ENCODE results near the gene SPAG7.

Gene SPAG7

DNA sequence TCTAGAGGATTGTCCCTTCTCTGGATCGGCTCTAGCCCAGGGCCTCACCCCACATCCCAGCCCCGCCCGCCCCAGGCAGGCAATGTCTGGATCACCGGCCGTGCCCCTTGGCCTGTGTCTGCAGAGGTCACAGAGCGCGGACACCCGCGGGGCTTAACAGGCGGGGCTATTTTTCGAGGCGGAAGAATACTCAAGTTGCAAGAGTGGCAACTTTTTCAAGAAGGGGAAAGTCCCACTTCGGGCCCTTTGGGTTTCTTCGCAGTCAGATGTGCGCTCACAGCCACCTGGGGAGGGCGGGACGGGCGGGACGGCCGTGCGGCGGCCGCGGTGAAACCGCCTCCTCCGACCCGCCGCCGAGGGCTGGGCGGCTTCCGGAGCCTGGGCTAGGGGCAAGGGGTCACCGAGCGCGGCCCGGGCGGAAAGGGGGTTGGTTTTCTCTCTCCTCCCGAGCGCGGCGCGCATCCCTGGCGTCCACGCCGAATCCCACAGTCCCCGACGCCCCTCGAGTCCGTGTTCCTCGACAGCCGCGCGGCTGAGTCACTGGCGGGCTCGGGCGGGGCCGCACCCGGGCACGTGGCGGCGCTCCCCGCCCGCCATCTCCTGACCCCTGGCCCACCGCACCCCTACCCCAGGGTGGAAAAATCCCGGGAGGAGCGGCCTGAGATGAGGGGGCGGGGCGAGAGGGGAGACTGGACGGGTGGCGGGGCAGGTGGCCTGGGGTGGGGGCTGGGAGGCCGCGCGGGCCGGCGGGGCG lies 18.1 kb downstream of the SPAG7 start:
- peak; percentile 49 to 80 for DNase-seq

DNA sequence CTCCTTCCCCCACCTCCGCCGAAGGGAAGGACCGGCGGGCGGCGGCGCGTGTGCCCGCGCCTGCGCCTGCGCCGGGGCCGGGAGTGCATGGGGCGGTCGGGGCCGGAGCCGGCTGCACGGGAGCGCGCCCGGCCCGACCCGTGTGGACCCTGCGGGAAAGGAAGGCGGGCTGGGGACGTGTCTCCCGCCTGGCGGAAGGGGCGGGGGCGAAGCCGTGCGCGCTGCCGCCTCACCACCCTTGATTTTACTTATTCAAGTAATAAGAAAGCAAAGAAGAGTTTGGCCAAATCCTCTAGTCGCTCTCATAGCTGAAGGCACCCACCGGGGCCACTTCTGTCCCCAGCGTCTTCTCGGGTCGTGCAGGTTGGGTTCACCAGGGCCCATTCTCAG lies 18.7 kb downstream of the SPAG7 start:
- DNase-seq = peak; percentile 40 to 85

DNA sequence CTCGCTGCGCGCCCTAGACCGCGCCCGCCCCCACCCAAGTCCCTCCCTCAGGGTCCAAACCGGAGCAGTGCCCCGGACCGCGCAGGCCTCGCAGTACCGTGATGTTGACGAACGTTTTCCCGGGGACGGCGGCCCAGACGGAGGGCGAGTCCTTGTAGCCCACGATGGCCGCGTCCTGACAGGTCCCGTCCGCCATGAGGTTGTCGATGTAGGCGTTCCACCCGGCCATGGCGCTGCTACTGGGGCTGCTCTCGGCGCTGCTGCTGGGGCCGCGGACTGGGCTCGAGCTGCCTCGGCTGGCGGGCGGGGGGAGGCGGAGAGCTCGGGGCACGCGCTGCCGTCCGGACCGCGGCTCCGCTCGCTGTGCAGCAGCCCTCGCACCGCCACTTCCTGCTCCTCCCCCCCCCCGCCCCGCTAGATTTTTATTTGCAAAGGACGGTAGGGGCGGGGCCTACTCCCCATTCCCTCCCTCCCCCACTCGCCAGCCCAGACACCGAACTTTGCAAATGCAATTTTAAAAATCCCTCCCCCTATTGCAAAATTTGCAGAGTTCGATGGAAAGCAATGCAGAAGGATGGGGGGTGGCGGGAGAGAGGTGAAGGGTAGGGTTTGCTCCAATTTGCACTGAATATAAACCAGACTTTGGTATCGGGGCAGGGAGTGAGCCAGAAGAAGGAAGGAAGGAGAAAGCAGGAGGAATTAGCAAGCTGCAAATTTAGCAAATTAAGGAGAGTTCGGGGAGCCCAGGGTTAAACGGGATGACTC lies 19.3 kb downstream of the SPAG7 start, which contains the start of gene PFN1:
Gene PFN1, minus strand, starts transcription at position 365 of the 765 bp plus-strand sequence. Its CDS starts 136 bp downstream, at position 229.
- DNase-seq = peak; percentile 69 to 85

DNA sequence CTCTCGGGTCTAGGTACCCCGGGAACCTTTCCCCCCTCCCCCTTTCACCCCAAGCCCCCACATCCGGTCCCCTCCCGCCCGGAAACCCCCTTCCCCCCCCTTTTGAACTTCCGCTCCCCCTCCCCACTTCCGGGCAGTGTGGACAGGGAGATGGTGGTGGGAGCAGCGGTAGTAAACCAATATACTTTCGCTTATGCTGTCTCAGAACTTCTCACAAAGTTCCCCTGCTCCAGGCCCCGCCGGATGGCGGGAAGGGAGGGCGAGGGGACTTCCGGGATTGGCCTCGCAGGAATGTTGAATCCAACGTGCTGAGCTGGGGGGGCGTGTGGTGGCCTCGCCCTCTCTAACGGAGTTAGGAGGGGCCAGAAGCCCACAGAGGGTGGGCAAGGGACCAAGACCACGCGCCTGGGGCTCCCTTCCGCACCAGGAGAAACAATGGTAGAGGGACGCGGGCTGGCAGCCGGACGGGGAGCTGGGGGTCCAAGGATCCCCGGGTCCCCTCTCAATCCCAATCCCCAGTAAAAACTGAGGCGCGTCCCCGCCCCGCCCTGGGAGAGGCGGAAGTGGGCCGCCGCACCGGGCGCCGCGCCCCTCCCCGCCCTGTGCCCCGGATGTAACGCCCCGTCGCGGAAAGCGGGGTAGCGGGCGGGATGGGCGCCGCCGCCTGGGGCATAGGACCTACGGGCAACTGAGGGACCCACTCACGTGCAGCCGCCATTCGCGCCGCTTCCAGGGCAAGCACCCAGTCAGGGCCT lies 20.0 kb downstream of the SPAG7 start:
- peak; percentile 27 to 59 for DNase-seq

DNA sequence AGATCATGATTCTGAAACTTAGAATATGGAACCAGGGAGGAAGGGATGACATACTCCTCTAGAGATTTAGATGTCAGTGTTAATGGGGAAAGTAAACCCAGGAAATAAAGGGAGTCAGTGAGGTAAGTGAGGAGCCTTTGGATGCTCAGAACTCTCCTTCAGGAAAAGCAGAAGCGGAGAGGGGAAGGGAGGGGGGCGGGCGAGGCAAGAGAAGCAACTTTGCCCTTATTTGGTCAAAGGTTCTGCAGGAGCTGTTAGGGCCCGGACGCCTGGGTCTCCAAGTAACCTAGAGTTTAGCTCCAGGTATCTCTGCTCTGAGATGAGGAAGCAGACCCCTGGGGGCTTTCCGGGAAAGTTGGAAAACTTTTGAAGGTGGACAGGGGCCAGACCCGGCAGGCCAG lies 20.6 kb downstream of the SPAG7 start:
- DNase-seq = peak in 1 of 2 experiments; percentile 50

GRCh38 chr17:4946312-4946976 lies 21.2 kb downstream of the SPAG7 start:
- DNase-seq = no peak

DNA sequence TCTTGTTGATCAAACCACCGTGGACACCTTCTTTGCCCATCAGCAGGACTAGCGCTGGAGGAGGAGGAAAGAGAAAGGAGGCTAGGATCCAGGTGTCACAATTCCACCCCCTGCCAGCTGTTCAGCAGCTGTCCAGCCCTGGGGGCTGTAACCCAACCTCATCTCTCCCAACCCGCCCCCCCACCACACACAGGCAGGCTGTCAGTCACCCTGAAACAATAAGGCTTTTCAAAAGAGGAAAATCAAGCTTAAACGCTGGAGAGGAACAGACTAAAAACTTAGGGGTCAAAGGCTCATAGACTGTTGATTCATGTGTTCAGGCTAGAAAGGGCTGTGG lies 21.7 kb downstream of the SPAG7 start:
- DNase-seq = no peak

GRCh38 chr17:4945176-4945943 lies 22.3 kb downstream of the SPAG7 start:
- DNase-seq = peak; percentile 72 to 84

DNA sequence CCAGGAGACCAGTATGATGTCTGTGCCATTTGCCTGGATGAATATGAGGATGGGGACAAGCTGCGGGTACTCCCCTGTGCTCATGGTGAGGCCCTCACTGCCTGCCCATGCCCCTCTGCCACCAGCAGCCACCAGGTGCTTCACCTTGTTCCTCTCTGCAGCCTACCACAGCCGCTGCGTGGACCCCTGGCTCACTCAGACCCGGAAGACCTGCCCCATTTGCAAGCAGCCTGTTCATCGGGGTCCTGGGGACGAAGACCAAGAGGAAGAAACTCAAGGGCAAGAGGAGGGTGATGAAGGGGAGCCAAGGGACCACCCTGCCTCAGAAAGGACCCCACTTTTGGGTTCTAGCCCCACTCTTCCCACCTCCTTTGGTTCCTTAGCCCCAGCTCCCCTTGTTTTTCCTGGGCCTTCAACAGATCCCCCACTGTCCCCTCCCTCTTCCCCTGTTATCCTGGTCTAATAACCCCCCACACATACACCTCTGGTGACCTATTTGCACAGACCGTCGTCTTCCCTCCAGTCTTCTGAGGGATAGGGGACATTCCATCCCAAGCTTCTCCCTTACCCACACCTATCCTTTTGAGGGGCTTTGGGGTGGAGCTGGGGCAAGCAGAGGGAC lies 23.0 kb downstream of the SPAG7 start:
- DNase-seq = no peak

GRCh38 chr17:4944163-4944553 lies 23.5 kb downstream of the SPAG7 start:
- DNase-seq = no peak

- no peak for DNase-seq
These were observed 24.7 kb downstream of the SPAG7 start for GRCh38 chr17:4942760-4943508.

DNA sequence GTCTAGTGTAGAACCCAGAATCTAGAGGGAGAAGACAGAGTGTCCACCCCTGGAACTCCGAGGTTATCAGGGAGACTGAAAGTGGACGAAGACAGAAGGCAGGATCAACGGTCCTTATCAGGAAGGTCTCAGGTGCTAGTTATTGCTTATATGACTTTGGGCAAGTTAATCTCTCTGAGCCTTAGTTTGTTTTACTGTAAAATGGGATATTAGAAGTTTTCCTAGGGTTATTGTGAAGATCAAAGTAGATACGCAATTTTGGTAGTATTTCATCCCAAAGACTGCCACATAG lies 26.4 kb downstream of the SPAG7 start:
- no peak for DNase-seq

GRCh38 chr17:4940555-4941318 lies 26.9 kb downstream of the SPAG7 start:
- DNase-seq = peak in 1 of 2 experiments; percentile 86

DNA sequence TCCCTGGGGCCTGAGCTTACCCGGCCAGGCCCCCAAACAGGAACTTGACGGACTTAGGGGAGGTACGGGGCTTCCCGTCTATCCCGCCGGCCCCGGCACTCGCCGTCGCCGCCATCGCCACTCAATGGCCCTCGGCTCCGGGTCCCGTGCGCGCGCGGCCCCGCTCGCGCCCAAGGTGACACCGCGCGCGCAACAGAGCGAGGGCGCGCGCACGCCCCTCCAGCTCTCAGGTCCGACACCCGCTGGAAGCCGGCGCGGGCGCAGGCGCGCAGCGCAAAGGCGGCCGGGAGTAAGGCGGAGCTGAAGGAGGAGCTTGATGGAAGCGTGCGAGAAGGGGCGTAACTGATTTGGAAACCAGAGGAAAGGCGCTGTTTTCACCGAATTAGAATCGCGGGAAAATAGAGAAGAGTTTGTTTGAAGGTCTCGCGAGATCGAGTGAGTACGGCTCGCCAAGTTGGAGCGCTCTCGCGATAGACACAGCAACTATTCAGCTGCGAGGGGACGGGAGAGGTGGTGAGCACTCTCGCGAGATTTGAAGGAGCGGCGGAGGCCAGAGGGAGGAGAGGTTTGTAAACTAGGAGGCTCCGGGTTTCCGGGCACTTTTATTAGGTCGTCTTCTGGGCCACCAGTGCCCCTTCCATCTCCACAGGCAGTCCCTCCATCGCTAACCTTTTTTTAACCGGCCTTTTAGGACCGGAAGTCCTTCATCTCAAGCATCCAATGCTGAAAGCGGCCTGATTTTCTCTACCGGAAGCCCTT lies 27.6 kb downstream of the SPAG7 start, which contains the start of the genes RNF167 and SLC25A11:
Gene RNF167, plus strand, starts transcription at position 473 of the 759 bp plus-strand sequence. CDS start 642 bp downstream, outside the sequence.
Gene SLC25A11, minus strand, starts transcription at position 251 of the 759 bp plus-strand sequence. Its CDS starts 136 bp downstream, at position 115.
- peak; percentile 99 to 100 for DNase-seq

DNA sequence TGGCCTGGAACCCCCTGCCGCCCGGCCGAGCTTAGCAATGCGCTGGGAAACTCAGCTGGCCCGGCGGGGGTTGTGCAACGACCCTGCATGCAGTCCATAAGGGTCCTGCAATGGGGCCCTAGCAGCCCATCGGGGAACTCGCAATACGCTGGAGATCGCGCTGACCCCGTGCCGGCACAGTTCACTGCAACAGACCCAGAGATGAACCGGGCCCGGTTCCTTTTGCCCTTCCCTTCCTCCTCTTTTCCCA lies 28.1 kb downstream of the SPAG7 start:
- no peak for DNase-seq

DNA sequence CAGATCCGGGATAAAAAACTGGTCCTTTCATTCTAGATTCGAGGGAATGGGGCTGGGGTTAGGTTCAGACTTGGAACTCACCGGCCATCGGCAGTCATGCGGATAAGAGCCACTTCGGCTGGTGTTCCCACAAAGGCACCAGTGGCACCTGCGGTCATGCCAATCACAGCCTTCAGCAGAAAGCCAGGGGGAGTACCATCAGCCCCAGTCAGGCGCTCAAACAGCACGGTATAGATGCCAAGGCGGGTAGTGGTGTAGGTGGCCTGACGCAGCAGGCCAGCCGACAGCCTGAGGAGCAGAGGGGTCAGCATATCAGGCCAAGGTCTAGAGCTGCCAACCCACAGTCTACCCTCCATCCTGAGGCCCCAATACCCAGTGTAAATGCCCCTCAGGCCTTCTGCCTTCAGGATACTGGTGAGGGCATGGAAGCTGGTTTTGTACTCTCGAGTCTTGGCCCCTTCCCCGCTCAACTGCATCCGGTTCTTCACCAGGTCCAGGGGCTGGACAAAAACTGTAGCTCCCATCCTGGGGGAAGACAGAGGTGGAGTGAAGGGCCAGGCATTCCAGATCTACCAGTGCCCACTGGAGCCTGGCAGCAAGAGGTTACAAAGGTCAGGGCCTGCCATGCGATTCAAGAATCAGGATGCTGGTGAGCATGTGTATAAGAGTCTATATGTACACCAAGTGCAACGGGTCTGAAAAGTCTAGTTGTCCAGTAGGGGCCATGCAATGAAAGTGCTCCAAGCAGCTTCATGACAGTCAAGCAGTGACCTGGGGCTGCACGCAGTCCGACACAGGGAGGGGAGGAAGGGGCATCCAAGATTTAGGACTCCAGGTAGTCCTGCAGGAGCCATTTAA lies 28.7 kb downstream of the SPAG7 start:
- DNase-seq = no peak

- no peak for DNase-seq
These were observed 29.5 kb downstream of the SPAG7 start for GRCh38 chr17:4938069-4938491.

- no peak for DNase-seq
These were observed 30.1 kb downstream of the SPAG7 start for GRCh38 chr17:4937553-4937952.

- no peak for DNase-seq
These were observed 31.2 kb downstream of the SPAG7 start for GRCh38 chr17:4936436-4936835.
